Measurements from ENCODE around the gene COX14.

The COX14 gene

GRCh38 chr12:50085615-50086072 is 26.4 kb upstream of the COX14 start:
- H3K4me1 ChIP-seq (ENCODE audit: control insufficient read depth in 1 of 2, insufficient read depth in 2 of 2, low read length in 2 of 2), result peaks cover 2 to 6% of the 10 kb centered on the region in 2 experiments
- H2AFZ ChIP-seq (ENCODE audit: insufficient read depth, low read length, poor library complexity), result no peak overlapping the region
- H3K27ac ChIP-seq (ENCODE audit: low read depth, low read length), result peak overlapping the region; percentile 14
- H2BK12ac ChIP-seq (ENCODE audit: low read length), result no peak overlapping the region
- H3K9me3 ChIP-seq (ENCODE audit: insufficient read depth, low read depth, low read length), result peaks cover 2% of the 10 kb centered on the region
- H3K23ac ChIP-seq (ENCODE audit: low read length), result no peak overlapping the region
- H3K79me2 ChIP-seq (ENCODE audit: control insufficient read depth, insufficient read depth, low read length, poor library complexity), result no peaks in the 10 kb centered on the region
- H3K79me1 ChIP-seq (ENCODE audit: low read length), result peaks cover 2% of the 10 kb centered on the region
- H2AK5ac ChIP-seq (ENCODE audit: low read length), result no peak overlapping the region
- H4K8ac ChIP-seq (ENCODE audit: low read depth, low read length), result peak overlapping the region; percentile 36
- H3K4ac ChIP-seq (ENCODE audit: low read depth, low read length), result peak overlapping the region; percentile 57
- H4K12ac ChIP-seq (ENCODE audit: low read depth, low read length), result peak overlapping the region; percentile 72
- peak in 1 of 2 donors; percentile 5 for DNase-seq
- peak overlapping the region; percentile 85 for H3K4me3 ChIP-seq (ENCODE audit: low read depth, low read length)
- no peaks in the 10 kb centered on the region for H3K27me3 ChIP-seq (ENCODE audit: insufficient read depth, low read length)
- H3K9ac ChIP-seq (ENCODE audit: low read length), result peak overlapping the region; percentile 85
- no peak overlapping the region for H2BK120ac ChIP-seq (ENCODE audit: insufficient read depth, low read length, poor library complexity)
- no CpG with 5 or more reads among the region's 8 CpGs for WGBS (ENCODE audit: extremely low coverage, insufficient coverage, insufficient read length)
- H3K36me3 ChIP-seq (ENCODE audit: control insufficient read depth in 1 of 2, insufficient read depth in 2 of 2, low read length in 2 of 2), result peaks cover 14 to 34% of the 10 kb centered on the region in 2 experiments
- H2BK5ac ChIP-seq (ENCODE audit: low read depth, low read length, poor library complexity), result no peak overlapping the region
- no peak overlapping the region for H4K91ac ChIP-seq (ENCODE audit: low read depth, low read length)
- no peak overlapping the region for H3K18ac ChIP-seq (ENCODE audit: low read length)
- no peak overlapping the region for H3K14ac ChIP-seq (ENCODE audit: low read length)
- H3K4me2 ChIP-seq (ENCODE audit: low read length), result peak overlapping the region; percentile 80

- DNase-seq, result no peak
- Histone ChIP-seq H4K91ac (ENCODE audit: low read depth, low read length) (no peak overlapping the region), H2AFZ (ENCODE audit: insufficient read depth, low read length, poor library complexity) (no peak overlapping the region), H3K4me2 (ENCODE audit: low read length) (peak overlapping the region; percentile 80), H3K36me3 (ENCODE audit: control insufficient read depth in 1 of 2, insufficient read depth in 2 of 2, low read length in 2 of 2) (peaks cover 17 to 38% of the 10 kb centered on the region in 2 experiments), H3K4me3 (ENCODE audit: low read depth, low read length) (no peak overlapping the region), H3K23ac (ENCODE audit: low read length) (no peak overlapping the region), H4K8ac (ENCODE audit: low read depth, low read length) (no peak overlapping the region), H2BK120ac (ENCODE audit: insufficient read depth, low read length, poor library complexity) (no peak overlapping the region), H4K12ac (ENCODE audit: low read depth, low read length) (no peak overlapping the region), H2AK5ac (ENCODE audit: low read length) (peak overlapping the region; percentile 57), H3K79me2 (ENCODE audit: control insufficient read depth, insufficient read depth, low read length, poor library complexity) (no peaks in the 10 kb centered on the region), H3K18ac (ENCODE audit: low read length) (no peak overlapping the region), H3K9me3 (ENCODE audit: insufficient read depth, low read depth, low read length) (no peaks in the 10 kb centered on the region), H3K14ac (ENCODE audit: low read length) (no peak overlapping the region), H3K4ac (ENCODE audit: low read depth, low read length) (peak overlapping the region; percentile 11), H3K27me3 (ENCODE audit: insufficient read depth, low read length) (no peaks in the 10 kb centered on the region), H2BK12ac (ENCODE audit: low read length) (no peak overlapping the region), H3K79me1 (ENCODE audit: low read length) (peaks cover 2% of the 10 kb centered on the region), H2BK5ac (ENCODE audit: low read depth, low read length, poor library complexity) (no peak overlapping the region), H3K27ac (ENCODE audit: low read depth, low read length) (no peak overlapping the region), H3K4me1 (ENCODE audit: control insufficient read depth in 1 of 2, insufficient read depth in 2 of 2, low read length in 2 of 2) (peaks cover 2 to 6% of the 10 kb centered on the region in 2 experiments), H3K9ac (ENCODE audit: low read length) (no peak overlapping the region)
- WGBS (ENCODE audit: extremely low coverage, insufficient coverage, insufficient read length), result no CpG with 5 or more reads among the region's 5 CpGs
Measured at GRCh38 chr12:50086148-50086547, 25.9 kb upstream of the COX14 start.

DNA sequence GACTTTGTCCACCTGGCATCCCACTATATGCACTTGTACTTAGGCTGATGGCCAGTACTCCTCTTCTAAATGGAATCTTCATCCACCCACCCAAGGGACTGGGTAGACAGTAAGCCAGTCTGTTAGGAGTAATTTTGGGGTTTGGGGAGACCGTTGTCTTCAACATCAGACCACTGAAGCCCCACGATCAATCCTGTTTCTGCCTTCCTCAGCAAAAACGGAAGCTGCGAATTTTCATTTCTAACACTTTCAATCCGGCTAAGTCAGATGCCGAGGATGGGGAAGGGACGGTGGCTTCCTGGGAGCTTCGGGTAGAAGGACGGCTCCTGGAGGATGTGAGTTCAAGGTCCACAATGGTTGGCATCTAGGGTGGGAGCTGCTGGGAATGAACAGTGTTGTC is 24.9 kb upstream of the COX14 start:
- Histone ChIP-seq H3K14ac (ENCODE audit: low read length) (no peak overlapping the region), H3K36me3 (ENCODE audit: control insufficient read depth in 1 of 2, insufficient read depth in 2 of 2, low read length in 2 of 2) (peaks cover 24 to 45% of the 10 kb centered on the region in 2 experiments)
- DNase-seq, result no peak

GRCh38 chr12:50087995-50088394 is 24.0 kb upstream of the COX14 start:
- H3K36me3 ChIP-seq (ENCODE audit: control insufficient read depth in 1 of 2, insufficient read depth in 2 of 2, low read length in 2 of 2), result peaks cover 29 to 48% of the 10 kb centered on the region in 2 experiments
- DNase-seq, result no peak
- no peak overlapping the region for H2BK12ac ChIP-seq (ENCODE audit: low read length)
- H3K27ac ChIP-seq (ENCODE audit: low read depth, low read length), result no peak overlapping the region
- H3K27me3 ChIP-seq (ENCODE audit: insufficient read depth, low read length), result no peaks in the 10 kb centered on the region
- H4K12ac ChIP-seq (ENCODE audit: low read depth, low read length), result no peak overlapping the region
- no peak overlapping the region for H2BK5ac ChIP-seq (ENCODE audit: low read depth, low read length, poor library complexity)
- H3K4ac ChIP-seq (ENCODE audit: low read depth, low read length), result no peak overlapping the region
- H3K79me1 ChIP-seq (ENCODE audit: low read length), result peaks cover 2% of the 10 kb centered on the region
- H3K4me3 ChIP-seq (ENCODE audit: low read depth, low read length), result no peak overlapping the region
- no peak overlapping the region for H2BK120ac ChIP-seq (ENCODE audit: insufficient read depth, low read length, poor library complexity)
- no peak overlapping the region for H3K14ac ChIP-seq (ENCODE audit: low read length)
- H3K23ac ChIP-seq (ENCODE audit: low read length), result no peak overlapping the region
- WGBS (ENCODE audit: extremely low coverage, insufficient coverage, insufficient read length), result no CpG with 5 or more reads among the region's 3 CpGs
- H3K9ac ChIP-seq (ENCODE audit: low read length), result no peak overlapping the region
- H3K4me1 ChIP-seq (ENCODE audit: control insufficient read depth in 1 of 2, insufficient read depth in 2 of 2, low read length in 2 of 2), result peaks cover 2 to 6% of the 10 kb centered on the region in 2 experiments
- no peak overlapping the region for H4K91ac ChIP-seq (ENCODE audit: low read depth, low read length)
- no peaks in the 10 kb centered on the region for H3K79me2 ChIP-seq (ENCODE audit: control insufficient read depth, insufficient read depth, low read length, poor library complexity)
- no peak overlapping the region for H2AK5ac ChIP-seq (ENCODE audit: low read length)
- H3K9me3 ChIP-seq (ENCODE audit: insufficient read depth, low read depth, low read length), result no peaks in the 10 kb centered on the region
- no peak overlapping the region for H4K8ac ChIP-seq (ENCODE audit: low read depth, low read length)
- no peak overlapping the region for H3K4me2 ChIP-seq (ENCODE audit: low read length)
- no peak overlapping the region for H2AFZ ChIP-seq (ENCODE audit: insufficient read depth, low read length, poor library complexity)
- H3K18ac ChIP-seq (ENCODE audit: low read length), result no peak overlapping the region

More for the DNA sequence above, 24.9 kb upstream of the COX14 start:
- no peak overlapping the region for H3K9ac ChIP-seq (ENCODE audit: low read length)
- no peak overlapping the region for H3K18ac ChIP-seq (ENCODE audit: low read length)
- no peak overlapping the region for H3K23ac ChIP-seq (ENCODE audit: low read length)
- H3K4me1 ChIP-seq (ENCODE audit: control insufficient read depth in 1 of 2, insufficient read depth in 2 of 2, low read length in 2 of 2), result peaks cover 2 to 6% of the 10 kb centered on the region in 2 experiments
- no peak overlapping the region for H2BK12ac ChIP-seq (ENCODE audit: low read length)
- no peaks in the 10 kb centered on the region for H3K27me3 ChIP-seq (ENCODE audit: insufficient read depth, low read length)
- H3K27ac ChIP-seq (ENCODE audit: low read depth, low read length), result no peak overlapping the region
- no peak overlapping the region for H2AK5ac ChIP-seq (ENCODE audit: low read length)
- peaks cover 2% of the 10 kb centered on the region for H3K79me1 ChIP-seq (ENCODE audit: low read length)
- H4K12ac ChIP-seq (ENCODE audit: low read depth, low read length), result no peak overlapping the region
- H3K4ac ChIP-seq (ENCODE audit: low read depth, low read length), result no peak overlapping the region
- no CpG with 5 or more reads among the region's 9 CpGs for WGBS (ENCODE audit: extremely low coverage, insufficient coverage, insufficient read length)
- H3K4me3 ChIP-seq (ENCODE audit: low read depth, low read length), result no peak overlapping the region
- H4K91ac ChIP-seq (ENCODE audit: low read depth, low read length), result no peak overlapping the region
- no peaks in the 10 kb centered on the region for H3K79me2 ChIP-seq (ENCODE audit: control insufficient read depth, insufficient read depth, low read length, poor library complexity)
- H2BK120ac ChIP-seq (ENCODE audit: insufficient read depth, low read length, poor library complexity), result no peak overlapping the region
- no peak overlapping the region for H2BK5ac ChIP-seq (ENCODE audit: low read depth, low read length, poor library complexity)
- H3K4me2 ChIP-seq (ENCODE audit: low read length), result no peak overlapping the region
- no peak overlapping the region for H4K8ac ChIP-seq (ENCODE audit: low read depth, low read length)
- no peak overlapping the region for H2AFZ ChIP-seq (ENCODE audit: insufficient read depth, low read length, poor library complexity)
- no peaks in the 10 kb centered on the region for H3K9me3 ChIP-seq (ENCODE audit: insufficient read depth, low read depth, low read length)
